Gastroesophageal sphincter (tissue), 3 donors: Measurements from ENCODE around the gene NDUFS6.

Experiments used
- EP300 ChIP-seq: sonication (generic); formaldehyde crosslinking; IDR thresholded peaks from one replicate; pipeline ENCODE4 v1.6.1; 2017; ENCODE audit warnings: antibody characterized with exemption, mild to moderate bottlenecking
- POLR2AphosphoS5 ChIP-seq: sonication (generic); formaldehyde crosslinking; IDR thresholded peaks from one replicate; pipeline ENCODE4 v1.6.1; 2017; ENCODE audit warnings: antibody characterized with exemption
- TF ChIP-seq, protein P1 (sequence below), 4 experiments: fragments of 200-600 bp in 2 of 4; fragments of 450-650 bp in 2 of 4; sonication (generic) in 1 of 4; IDR thresholded peaks; one replicate each; pipeline ENCODE4 v1.5.1; 2017 to 2019; ENCODE audit warnings: antibody characterized with exemption in 4 of 4, mild to moderate bottlenecking in 2 of 4, moderate library complexity in 2 of 4

DNA sequence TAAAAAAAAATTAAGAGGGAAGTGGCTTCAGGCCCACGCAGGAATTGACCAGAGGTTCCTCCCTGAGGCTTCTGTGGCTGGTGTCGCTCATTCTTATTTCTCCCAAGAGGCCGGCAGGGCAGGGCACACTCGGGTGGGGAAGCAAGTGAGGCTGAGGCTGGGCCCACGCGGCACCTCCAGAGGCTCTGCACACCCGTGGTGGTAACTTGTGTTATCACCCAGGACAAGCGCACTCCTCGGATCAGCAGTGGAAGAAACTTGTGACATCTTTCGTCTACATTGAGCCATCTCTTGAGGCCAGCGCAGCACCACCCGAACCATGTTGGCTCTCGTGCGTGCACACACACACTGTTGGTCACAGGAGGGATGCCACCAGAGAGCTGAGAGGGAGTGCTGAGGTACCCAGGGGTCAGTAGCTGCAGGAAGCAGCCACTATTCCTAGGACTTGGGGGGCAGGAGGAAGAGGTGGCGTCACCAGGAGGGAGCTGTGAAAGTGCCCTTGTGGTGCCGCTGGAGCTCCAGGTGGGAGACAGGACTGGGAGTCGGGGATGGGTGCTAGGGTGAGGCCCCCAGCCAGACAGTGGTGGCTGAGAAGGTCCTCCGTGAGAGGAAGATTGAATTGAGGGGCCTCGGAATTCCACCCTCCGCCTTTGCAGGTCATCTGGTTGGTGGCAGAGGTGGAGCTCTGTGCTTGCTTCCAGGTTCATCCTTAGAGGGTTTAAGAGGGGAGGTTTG, 6.4 kb downstream of the NDUFS6 start:
- TF ChIP-seq, protein P1, sequence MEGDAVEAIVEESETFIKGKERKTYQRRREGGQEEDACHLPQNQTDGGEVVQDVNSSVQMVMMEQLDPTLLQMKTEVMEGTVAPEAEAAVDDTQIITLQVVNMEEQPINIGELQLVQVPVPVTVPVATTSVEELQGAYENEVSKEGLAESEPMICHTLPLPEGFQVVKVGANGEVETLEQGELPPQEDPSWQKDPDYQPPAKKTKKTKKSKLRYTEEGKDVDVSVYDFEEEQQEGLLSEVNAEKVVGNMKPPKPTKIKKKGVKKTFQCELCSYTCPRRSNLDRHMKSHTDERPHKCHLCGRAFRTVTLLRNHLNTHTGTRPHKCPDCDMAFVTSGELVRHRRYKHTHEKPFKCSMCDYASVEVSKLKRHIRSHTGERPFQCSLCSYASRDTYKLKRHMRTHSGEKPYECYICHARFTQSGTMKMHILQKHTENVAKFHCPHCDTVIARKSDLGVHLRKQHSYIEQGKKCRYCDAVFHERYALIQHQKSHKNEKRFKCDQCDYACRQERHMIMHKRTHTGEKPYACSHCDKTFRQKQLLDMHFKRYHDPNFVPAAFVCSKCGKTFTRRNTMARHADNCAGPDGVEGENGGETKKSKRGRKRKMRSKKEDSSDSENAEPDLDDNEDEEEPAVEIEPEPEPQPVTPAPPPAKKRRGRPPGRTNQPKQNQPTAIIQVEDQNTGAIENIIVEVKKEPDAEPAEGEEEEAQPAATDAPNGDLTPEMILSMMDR (IDR thresholded peaks at IDR 0.05) = no peak
- TF ChIP-seq EP300 = no peak
- no peak for TF ChIP-seq POLR2AphosphoS5
